Measurements from ENCODE around the gene C1orf198.

GRCh38 chr1:230790026-230790425, 78.3 kb downstream of the C1orf198 start:
- no peak for TF ChIP-seq EZH2phosphoT487 (IDR thresholded peaks at IDR 0.05; ENCODE audit: insufficient read depth, low read depth)
- no peak for TF ChIP-seq EZH2 (IDR thresholded peaks at IDR 0.05; ENCODE audit: insufficient read depth, poor library complexity, severe bottlenecking)

Measured in GM23248 (cell line).